ENCODE results near the gene POGK. TPM values are rescaled to one million over a fixed set of nuclear protein-coding genes. Genes with fewer than 3 reads are reported as not detected.

POGK gene
- polyA plus RNA-seq, 3 donors, result 10.6 to 13.0 (median 10.9) TPM

- H3K4me3 ChIP-seq (replicated peaks in 1 of 3; ENCODE audit: low read depth in 2 of 3, low read length in 3 of 3), result no peak overlapping the region
- no peak overlapping the region for H3K9ac ChIP-seq (ENCODE audit: insufficient read depth, low read length, poor library complexity, severe bottlenecking)
- no peaks in the 10 kb centered on the region for H3K27me3 ChIP-seq (ENCODE audit: control insufficient read depth in 2 of 2, insufficient read depth in 2 of 2, low read length in 2 of 2)
- no peak overlapping the region for H3K27ac ChIP-seq (ENCODE audit: low read depth in 1 of 2, low read length in 2 of 2)
- no peaks in the 10 kb centered on the region for H3K36me3 ChIP-seq (replicated peaks in 1 of 2; ENCODE audit: control insufficient read depth in 1 of 2, insufficient read depth in 2 of 2, low read length in 2 of 2)
- H3K4me2 ChIP-seq (replicated peaks; ENCODE audit: extremely low read depth, low read length, poor library complexity, severe bottlenecking), result no peak overlapping the region
- H4K20me1 ChIP-seq (ENCODE audit: insufficient read depth, low read length), result no peaks in the 10 kb centered on the region
- peaks cover 0 to 14% of the 10 kb centered on the region in 2 donors for H3K9me3 ChIP-seq (replicated peaks in 1 of 2; ENCODE audit: control insufficient read depth in 1 of 2, insufficient read depth in 1 of 2, low read length in 2 of 2)
- Mint-ChIP-seq H3K9me3 (peaks cover 0 to 15% (median 8%) of the 10 kb centered on the region in 7 donors), H3K27me3 (ENCODE audit: low read depth in 3 of 3) (peaks cover 1 to 2% (median 2%) of the 10 kb centered on the region in 3 donors), H3K36me3 (no peaks in the 10 kb centered on the region), H3K4me1 (no peaks in the 10 kb centered on the region), H3K27ac (no peak overlapping the region), H3K4me3 (no peak overlapping the region)
- intact Hi-C loops (cut with micrococcal nuclease), result no loop called here
- TF ChIP-seq CTCF (IDR thresholded peaks at IDR 0.05), result no peak
- no peak overlapping the region for H2AFZ ChIP-seq (ENCODE audit: insufficient read depth, low read depth, low read length, poor library complexity, severe bottlenecking)
- H3K4me1 ChIP-seq (ENCODE audit: control insufficient read depth in 1 of 2, insufficient read depth in 2 of 2, low read length in 2 of 2), result no peaks in the 10 kb centered on the region
- no CpG with 5 or more reads among the region's 2 CpGs for WGBS (ENCODE audit: insufficient coverage)
- DNase-seq, result no peak
- no peaks in the 10 kb centered on the region for H3K79me2 ChIP-seq (ENCODE audit: insufficient read depth, low read length)
Observed at GRCh38 chr1:166814611-166815010, 24.7 kb upstream of the POGK start.

- Mint-ChIP-seq H3K27ac (no peak overlapping the region), H3K4me3 (no peak overlapping the region), H3K4me1 (no peaks in the 10 kb centered on the region), H3K27me3 (ENCODE audit: low read depth in 3 of 3) (peaks cover 1 to 4% (median 2%) of the 10 kb centered on the region in 3 donors), H3K36me3 (no peaks in the 10 kb centered on the region), H3K9me3 (peaks cover 10 to 33% (median 22%) of the 10 kb centered on the region in 7 donors)
- no peak overlapping the region for H2AFZ ChIP-seq (ENCODE audit: insufficient read depth, low read depth, low read length, poor library complexity, severe bottlenecking)
- no peaks in the 10 kb centered on the region for H3K27me3 ChIP-seq (ENCODE audit: control insufficient read depth in 2 of 2, insufficient read depth in 2 of 2, low read length in 2 of 2)
- no peaks in the 10 kb centered on the region for H3K36me3 ChIP-seq (replicated peaks in 1 of 2; ENCODE audit: control insufficient read depth in 1 of 2, insufficient read depth in 2 of 2, low read length in 2 of 2)
- peaks cover 0 to 28% of the 10 kb centered on the region in 2 donors for H3K9me3 ChIP-seq (replicated peaks in 1 of 2; ENCODE audit: control insufficient read depth in 1 of 2, insufficient read depth in 1 of 2, low read length in 2 of 2)
- no peak overlapping the region for H3K4me2 ChIP-seq (replicated peaks; ENCODE audit: extremely low read depth, low read length, poor library complexity, severe bottlenecking)
- intact Hi-C loops (cut with micrococcal nuclease), result no loop called here
- H3K27ac ChIP-seq (ENCODE audit: low read depth in 1 of 2, low read length in 2 of 2), result no peak overlapping the region
- no peak overlapping the region for H3K4me3 ChIP-seq (replicated peaks in 1 of 3; ENCODE audit: low read depth in 2 of 3, low read length in 3 of 3)
- DNase-seq, result no peak
- H3K9ac ChIP-seq (ENCODE audit: insufficient read depth, low read length, poor library complexity, severe bottlenecking), result no peak overlapping the region
- no peaks in the 10 kb centered on the region for H3K79me2 ChIP-seq (ENCODE audit: insufficient read depth, low read length)
- H3K4me1 ChIP-seq (ENCODE audit: control insufficient read depth in 1 of 2, insufficient read depth in 2 of 2, low read length in 2 of 2), result no peaks in the 10 kb centered on the region
- 88% methylated on average over 1 of the region's 2 CpGs for whole genome bisulfite sequencing (ENCODE audit: insufficient coverage)
- H4K20me1 ChIP-seq (ENCODE audit: insufficient read depth, low read length), result no peaks in the 10 kb centered on the region
- TF ChIP-seq CTCF (IDR thresholded peaks at IDR 0.05), result no peak
Observed at GRCh38 chr1:166819974-166820373, 19.3 kb upstream of the POGK start.

Data from CD14-positive monocyte (primary cell).